HG03108 (cell line): ENCODE measurements around the gene PPP1R3E.

Experiments used
- ATAC-seq: cut with Tn5 transposase; IDR thresholded peaks from one replicate; pipeline ENCODE4 v1.9.1; 2021; ENCODE audit warnings: moderate library complexity; ENCODE audit not compliant: unreplicated experiment

Gene PPP1R3E

DNA sequence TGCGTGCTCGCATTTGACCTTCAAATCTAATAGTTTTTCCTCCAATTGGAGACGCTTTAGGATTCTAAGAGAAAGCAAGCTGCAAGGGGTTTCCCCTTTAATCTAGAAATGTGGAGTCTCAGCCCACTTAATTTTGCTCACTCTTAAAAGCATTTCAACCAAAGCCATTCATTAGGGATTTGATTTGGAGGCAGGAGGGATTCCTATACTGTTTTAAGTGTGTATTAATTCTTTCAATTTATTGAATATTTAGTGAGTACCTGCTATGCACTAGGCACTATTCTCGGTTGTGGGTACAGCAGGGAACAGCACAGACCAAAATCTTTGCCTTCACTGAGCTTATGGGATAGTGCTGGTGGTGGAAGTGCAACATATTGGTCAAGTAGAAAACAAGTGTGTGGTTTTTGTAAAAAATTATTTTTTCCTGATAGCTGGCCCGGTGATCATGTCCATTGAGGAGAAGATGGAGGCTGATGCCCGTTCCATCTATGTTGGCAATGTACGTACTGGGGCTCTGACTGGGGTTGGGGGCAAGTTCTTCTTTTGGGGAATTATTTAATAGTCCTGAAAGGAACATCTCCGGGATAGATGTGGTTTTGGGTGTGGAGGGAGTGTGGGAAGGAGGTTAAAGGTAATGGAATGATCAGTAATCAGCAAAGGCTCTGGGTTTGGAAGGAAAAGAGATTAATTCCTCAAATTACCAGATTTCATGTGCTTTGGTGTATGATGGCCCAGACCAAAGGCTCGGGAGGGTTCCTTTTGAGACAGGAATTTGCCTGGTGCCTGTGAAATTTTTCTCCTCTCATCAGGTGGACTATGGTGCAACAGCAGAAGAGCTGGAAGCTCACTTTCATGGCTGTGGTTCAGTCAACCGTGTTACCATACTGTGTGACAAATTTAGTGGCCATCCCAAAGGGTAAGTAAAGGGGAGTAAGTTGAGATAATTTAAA is 20.2 kb upstream of the PPP1R3E start:
- ATAC-seq: no peak

DNA sequence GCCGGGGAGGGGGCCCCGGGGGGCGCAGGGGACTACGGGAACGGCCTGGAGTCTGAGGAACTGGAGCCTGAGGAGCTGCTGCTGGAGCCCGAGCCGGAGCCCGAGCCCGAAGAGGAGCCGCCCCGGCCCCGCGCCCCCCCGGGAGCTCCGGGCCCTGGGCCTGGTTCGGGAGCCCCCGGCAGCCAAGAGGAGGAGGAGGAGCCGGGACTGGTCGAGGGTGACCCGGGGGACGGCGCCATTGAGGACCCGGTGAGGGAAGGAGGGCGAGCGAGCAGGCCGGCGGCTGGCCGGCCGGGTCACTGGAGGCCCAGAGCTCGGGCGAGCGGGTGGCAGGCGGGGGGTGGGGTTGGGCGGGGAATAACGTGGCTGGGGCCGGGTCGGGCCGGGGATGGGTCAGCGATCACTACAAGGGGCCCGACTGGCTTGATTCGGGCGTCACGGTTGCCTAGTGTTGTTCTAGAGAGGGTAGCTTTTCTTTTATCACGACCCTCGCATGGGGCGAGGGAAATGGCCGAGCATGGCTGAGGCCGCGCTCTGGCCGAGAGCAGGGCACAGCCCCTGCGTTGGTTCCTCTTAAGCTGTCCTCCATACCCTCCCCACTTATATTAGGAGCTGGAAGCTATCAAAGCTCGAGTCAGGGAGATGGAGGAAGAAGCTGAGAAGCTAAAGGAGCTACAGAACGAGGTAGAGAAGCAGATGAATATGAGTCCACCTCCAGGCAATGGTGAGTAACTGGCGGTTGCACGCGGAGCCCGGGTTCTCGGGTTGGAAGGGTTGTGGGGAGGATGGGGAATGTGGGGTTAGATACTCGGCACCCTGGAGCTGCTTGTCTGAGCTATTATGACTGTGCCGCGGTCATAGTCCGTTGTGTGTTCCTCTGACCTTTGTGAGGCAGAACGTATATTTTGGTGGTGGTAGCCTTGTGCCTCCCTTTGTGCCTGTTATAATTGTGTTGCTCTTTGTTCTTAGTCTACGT is 19.2 kb upstream of the PPP1R3E start:
- peak; percentile 6 for ATAC-seq

DNA sequence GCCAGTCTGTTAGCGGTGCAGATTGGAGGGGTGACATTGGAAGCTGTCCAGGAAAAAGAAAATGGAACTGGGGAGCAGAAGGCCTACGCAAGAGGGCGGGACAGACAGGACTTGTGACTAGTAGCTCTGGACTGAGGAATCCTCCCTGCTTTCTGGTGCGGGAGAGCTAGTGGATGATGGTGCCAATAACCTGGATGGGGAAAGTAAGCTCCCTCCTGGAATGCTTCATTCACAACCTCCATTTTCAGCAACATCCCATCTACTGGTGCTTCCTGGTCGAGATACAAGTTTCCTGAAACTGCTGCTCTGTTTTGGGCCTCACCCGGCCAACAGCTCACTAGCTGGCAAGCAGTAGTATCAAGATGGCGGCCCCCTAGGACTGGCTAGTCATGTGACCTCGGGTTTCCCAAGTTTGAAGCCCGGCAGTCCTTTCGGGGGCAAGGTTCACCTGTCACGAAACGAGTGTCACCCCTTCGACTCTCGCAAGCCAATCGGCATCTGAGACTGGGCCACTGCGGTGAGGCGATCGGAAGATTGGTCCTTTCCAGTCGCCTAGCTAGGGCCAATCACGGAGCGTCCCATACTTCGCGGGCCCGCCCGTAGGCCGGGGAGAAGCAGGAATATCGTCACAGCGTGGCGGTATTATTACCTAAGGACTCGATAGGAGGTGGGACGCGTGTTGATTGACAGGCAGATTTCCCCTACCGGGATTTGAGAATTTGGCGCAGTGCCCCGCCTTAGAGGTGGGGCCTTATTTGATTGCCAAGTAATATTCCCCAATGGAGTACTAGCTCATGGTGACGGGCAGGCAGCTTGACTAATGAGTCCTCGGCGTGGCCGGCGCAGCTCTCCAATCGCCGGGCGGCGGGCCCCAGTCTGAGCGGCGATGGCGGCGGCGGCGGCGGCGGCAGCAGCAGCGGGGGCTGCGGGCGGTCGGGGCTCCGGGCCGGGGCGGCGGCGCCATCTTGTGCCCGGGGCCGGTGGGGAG is 18.2 kb upstream of the PPP1R3E start, which contains the start of gene PABPN1:
TSS of gene PABPN1 (plus strand) at position 874 of the 988 bp plus-strand sequence. CDS start at position 887, 13 bp downstream.
- peak; percentile 85 for ATAC-seq

DNA sequence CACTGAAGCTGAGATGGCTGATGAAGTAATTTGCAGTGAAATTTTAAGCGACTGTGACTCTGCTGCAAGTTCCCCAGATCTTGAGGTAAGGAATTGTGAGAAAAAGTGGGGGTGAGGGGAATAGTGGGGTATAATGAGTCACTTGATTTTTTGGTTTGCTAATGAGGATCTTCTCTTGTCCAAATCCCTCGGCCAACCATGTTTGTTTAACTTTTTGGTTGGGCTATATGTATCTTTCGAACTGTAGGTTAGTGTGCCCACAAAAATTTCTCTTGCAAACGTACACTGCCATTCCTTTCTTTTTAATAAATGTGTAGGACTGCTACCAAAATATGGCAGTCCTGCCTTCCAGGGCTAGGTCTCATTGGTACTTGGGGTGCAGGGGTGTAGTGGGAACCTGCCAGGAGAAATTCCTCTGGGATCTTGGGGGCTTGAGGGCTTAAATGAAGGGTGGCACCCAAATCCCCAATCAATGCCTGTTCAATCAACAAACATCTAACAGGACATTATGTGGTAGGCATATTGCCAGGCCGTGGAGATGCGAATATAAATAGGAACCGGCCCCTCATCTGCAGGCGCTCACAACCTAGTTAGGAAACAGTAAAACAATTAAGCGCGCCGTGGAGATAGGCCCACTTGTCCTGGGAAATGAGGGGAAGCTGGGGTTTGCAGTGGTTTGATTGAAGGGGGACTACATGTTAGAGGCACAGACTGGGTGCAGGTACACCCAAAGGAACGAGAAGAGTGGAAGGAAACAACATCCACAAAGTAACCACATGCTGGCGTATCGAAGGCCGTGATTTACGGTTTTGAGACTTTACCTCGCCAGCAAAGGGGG is 17.3 kb upstream of the PPP1R3E start:
- ATAC-seq: no peak

- ATAC-seq: no peak
Measured at GRCh38 chr14:23316300-23316699, 13.6 kb upstream of the PPP1R3E start.

- no peak for ATAC-seq
Measured at GRCh38 chr14:23310546-23310945, 7.9 kb upstream of the PPP1R3E start.

- ATAC-seq: no peak
Measured at GRCh38 chr14:23308721-23309445, 6.2 kb upstream of the PPP1R3E start.

- no peak for ATAC-seq
Measured at GRCh38 chr14:23307687-23308644, 5.3 kb upstream of the PPP1R3E start.

DNA sequence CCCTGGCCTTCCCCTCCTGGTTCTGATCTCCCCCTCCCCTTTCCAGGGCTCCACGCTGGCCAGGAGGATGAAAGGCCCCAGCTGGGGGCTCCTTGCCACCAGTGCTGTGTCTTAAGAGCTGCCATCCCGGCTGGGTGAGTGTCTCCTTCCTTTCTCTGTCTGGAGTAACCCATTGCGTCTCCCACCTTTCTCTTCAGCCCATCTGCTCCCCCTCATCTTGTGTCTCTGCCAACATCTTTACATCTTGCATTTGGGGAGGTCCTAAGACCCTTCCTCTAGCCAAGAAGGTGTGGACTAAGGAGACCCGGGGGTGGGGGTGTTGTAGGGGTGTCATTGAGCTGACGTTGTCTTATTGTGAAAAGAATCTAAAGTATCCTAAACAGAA is 4.5 kb upstream of the PPP1R3E start:
- no peak for ATAC-seq

- ATAC-seq: peak; percentile 17
Measured at GRCh38 chr14:23306412-23307145, 3.9 kb upstream of the PPP1R3E start, which contains the start of gene BCL2L2. Gene BCL2L2 (plus strand): TSS chr14:23306833. CDS start chr14:23307768, 935 bp downstream.

GRCh38 chr14:23301969-23302289 is 730 bp downstream of the PPP1R3E start:
- peak; percentile 1 for ATAC-seq

DNA sequence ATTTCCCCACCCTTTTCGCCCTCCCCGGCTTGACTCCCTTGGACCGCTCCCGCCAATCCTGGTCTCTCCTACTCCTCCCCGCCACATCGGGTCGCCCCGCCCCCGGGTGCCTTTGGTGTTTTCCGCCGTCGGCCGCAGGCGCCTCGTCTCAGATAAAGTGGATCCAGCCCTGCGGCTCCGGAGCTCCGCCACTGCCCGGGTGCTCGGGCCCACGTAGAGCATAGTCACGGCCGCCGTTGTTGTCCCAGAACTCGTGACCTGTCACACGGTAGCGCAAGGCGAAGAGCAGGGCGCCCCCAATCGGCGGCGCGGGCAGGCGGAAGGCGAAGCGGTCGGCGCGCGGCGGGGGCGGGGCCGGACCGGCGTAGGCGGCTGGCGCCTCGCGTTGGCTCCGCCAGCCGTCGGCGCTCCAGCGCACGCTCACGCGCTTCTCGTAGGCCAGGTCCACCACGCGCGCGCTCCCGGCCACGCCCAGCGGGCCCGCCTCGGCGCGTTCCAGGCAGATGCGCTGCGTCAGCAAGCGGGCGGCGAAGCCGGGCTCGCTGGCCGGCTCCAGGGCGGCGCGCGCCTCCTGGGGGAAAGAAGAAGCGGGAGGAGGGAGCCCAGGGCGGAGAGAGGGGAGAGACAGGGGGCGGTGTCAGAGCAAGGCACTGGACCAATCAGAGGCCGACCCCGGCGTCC is 1.2 kb downstream of the PPP1R3E start:
- peak; percentile 73 for ATAC-seq

DNA sequence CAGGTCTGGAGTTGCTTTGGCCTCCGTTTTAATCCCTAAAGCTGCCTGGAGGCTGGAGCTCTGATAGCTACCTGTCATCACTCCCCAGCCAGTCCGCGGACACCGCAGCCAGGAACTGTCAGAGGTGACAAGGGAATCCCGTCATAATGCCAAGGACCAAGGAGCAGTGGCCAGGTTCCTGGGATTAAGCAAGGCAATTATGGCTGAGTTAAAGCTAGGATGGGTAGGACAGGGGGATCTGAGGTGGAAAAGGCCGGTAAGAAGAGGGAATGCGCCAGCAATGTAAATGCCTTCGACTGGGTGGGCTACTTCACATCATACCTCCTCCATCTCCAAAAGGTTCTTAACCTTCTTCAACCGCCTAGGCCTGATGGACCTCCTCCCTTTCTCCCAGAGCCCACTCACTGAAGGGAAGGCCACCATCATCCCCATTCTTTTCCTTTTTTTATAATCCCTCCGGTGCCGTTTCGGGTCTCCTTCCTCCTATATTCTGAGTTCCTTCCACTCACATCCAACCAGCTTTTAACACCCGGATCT is 1.9 kb downstream of the PPP1R3E start:
- ATAC-seq: no peak

GRCh38 chr14:23299986-23300686 is 2.5 kb downstream of the PPP1R3E start:
- no peak for ATAC-seq

DNA sequence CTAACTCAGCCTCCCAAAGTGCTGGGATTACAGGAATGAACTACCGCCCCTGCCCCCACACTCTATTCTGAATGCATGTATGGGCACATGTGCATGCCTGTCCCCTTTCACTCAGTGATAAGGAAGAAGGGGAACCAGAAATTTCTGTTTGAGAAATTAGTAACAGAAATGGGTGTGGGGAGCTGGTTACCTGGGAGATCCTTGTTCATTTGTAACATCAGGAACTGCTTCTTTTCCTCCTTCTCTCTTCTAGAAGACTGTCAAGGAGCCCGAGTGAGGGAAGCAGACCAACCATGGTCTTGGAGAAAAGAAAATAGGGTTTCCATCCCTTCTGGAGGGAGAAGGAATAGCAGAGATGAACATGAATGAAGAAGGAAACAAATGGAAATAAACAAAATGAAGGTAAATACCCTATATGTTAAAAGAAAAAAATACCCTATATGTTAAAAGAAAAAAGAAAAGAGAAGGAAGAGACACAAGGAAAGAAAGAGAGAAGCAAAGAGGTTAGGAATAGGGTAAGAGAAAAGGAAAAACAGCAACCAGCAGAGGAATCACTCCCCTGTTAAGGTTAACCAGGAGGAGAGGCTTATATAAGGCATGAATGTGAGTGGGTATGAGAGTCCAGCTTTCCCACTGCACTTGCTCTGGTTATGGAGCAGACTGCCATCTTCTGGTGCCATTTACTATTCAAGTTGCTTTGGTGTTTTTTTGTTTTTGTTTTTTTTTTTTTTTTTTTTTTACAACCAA is 3.3 kb downstream of the PPP1R3E start:
- ATAC-seq: no peak
